Measurements from ENCODE around the gene VANGL1.

DNA sequence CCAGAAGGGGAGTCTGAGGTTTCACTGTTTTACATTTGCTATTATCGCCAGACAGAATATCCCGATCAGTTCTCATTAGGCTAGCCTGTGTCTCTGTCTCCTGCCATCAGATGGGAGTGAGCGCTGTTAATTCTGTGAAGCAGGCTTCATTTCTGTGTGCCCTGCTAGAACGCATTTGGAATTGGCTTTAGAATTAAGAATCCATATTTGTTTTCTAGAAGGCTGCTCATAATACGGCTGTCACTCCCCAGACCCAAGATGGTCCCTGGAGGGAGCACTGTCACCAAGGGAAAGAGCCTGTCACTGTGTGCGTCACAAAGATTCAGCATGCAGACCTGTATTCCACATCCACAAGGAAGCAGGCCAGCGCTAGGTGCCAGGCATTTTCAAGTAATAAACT lies 77.5 kb downstream of the VANGL1 start:
- TF ChIP-seq, protein P1, sequence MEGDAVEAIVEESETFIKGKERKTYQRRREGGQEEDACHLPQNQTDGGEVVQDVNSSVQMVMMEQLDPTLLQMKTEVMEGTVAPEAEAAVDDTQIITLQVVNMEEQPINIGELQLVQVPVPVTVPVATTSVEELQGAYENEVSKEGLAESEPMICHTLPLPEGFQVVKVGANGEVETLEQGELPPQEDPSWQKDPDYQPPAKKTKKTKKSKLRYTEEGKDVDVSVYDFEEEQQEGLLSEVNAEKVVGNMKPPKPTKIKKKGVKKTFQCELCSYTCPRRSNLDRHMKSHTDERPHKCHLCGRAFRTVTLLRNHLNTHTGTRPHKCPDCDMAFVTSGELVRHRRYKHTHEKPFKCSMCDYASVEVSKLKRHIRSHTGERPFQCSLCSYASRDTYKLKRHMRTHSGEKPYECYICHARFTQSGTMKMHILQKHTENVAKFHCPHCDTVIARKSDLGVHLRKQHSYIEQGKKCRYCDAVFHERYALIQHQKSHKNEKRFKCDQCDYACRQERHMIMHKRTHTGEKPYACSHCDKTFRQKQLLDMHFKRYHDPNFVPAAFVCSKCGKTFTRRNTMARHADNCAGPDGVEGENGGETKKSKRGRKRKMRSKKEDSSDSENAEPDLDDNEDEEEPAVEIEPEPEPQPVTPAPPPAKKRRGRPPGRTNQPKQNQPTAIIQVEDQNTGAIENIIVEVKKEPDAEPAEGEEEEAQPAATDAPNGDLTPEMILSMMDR (IDR thresholded peaks at IDR 0.05): no peak
- TF ChIP-seq, protein P2, sequence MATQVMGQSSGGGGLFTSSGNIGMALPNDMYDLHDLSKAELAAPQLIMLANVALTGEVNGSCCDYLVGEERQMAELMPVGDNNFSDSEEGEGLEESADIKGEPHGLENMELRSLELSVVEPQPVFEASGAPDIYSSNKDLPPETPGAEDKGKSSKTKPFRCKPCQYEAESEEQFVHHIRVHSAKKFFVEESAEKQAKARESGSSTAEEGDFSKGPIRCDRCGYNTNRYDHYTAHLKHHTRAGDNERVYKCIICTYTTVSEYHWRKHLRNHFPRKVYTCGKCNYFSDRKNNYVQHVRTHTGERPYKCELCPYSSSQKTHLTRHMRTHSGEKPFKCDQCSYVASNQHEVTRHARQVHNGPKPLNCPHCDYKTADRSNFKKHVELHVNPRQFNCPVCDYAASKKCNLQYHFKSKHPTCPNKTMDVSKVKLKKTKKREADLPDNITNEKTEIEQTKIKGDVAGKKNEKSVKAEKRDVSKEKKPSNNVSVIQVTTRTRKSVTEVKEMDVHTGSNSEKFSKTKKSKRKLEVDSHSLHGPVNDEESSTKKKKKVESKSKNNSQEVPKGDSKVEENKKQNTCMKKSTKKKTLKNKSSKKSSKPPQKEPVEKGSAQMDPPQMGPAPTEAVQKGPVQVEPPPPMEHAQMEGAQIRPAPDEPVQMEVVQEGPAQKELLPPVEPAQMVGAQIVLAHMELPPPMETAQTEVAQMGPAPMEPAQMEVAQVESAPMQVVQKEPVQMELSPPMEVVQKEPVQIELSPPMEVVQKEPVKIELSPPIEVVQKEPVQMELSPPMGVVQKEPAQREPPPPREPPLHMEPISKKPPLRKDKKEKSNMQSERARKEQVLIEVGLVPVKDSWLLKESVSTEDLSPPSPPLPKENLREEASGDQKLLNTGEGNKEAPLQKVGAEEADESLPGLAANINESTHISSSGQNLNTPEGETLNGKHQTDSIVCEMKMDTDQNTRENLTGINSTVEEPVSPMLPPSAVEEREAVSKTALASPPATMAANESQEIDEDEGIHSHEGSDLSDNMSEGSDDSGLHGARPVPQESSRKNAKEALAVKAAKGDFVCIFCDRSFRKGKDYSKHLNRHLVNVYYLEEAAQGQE (IDR thresholded peaks at IDR 0.05; ENCODE audit: insufficient read depth in 1 of 2, low read depth in 2 of 2, low read length in 1 of 2): no peak
- TF ChIP-seq TCF7L2 (IDR thresholded peaks at IDR 0.05; ENCODE audit: low read depth, low read length) (no peak), POLR2AphosphoS5 (IDR thresholded peaks at IDR 0.05; ENCODE audit: low read depth, low read length) (no peak), SIN3A (IDR thresholded peaks at IDR 0.05; ENCODE audit: borderline replicate concordance, insufficient read depth, low read depth, low read length) (no peak)
